B cell (primary cell): ENCODE measurements around the gene PRSS56. TPM values are rescaled to one million over a fixed set of nuclear protein-coding genes. Genes with fewer than 3 reads are reported as not detected.

Experiments used
- ATAC-seq: fragments of 200-7000 bp; cut with Tn5 transposase; one replicate; pipeline ENCODE4 v1.10.0; 2021; ENCODE audit warnings: low read depth, mild to moderate bottlenecking, moderate number of reproducible peaks, moderate library complexity
- CTCF ChIA-PET: fragments of 350-600 bp; sonication (Branson Sonifier 250); formaldehyde crosslinking; loops from one replicate; lab custom pipeline; 2021; ENCODE audit warnings: antibody characterized with exemption, inconsistent platforms; lab: Charles Lee
- POLR2A ChIA-PET: fragments of 350-600 bp; sonication (Branson Sonifier 250); formaldehyde crosslinking; loops from one replicate; lab custom pipeline; 2021; ENCODE audit warnings: antibody characterized with exemption; lab: Charles Lee
- DNase-seq: peaks from one replicate; pipeline ENCODE4 v3.0.0; 2013
- H2AFZ ChIP-seq: 2 replicates; pipeline ENCODE4 v1.6.1; 2012; ENCODE audit warnings: mild to moderate bottlenecking, low read depth, low read length; ENCODE audit not compliant: insufficient read depth, poor library complexity, severe bottlenecking
- H3K27ac ChIP-seq, 2 donors: 1 replicate in 1 of 2; 2 replicates in 1 of 2; pipeline ENCODE4 v1.5.1; 2012 to 2013; ENCODE audit warnings: low read length in 2 of 2, mild to moderate bottlenecking in 2 of 2, moderate library complexity in 1 of 2
- H3K27me3 ChIP-seq, 4 experiments: fragments of 200-600 bp in 1 of 4; sonication (generic) in 1 of 4; replicated peaks in 1 of 4; 1 replicate in 2 of 4; 2 replicates in 2 of 4; pipeline versions ENCODE4 v1.6.1 to v1.7.0; 2013 to 2016; ENCODE audit warnings: low read length in 3 of 4, mild to moderate bottlenecking in 2 of 4, mixed read lengths in 1 of 4, moderate library complexity in 1 of 4; ENCODE audit not compliant: insufficient read depth in 4 of 4, control insufficient read depth in 3 of 4; ENCODE audit errors: control extremely low read depth in 1 of 4
- H3K36me3 ChIP-seq, 2 experiments: replicated peaks in 1 of 2; 1 replicate in 1 of 2; 2 replicates in 1 of 2; pipeline versions ENCODE4 v1.6.1 to v1.7.1; 2013; ENCODE audit warnings: low read length in 1 of 2; ENCODE audit not compliant: insufficient read depth in 2 of 2, control insufficient read depth in 1 of 2; ENCODE audit errors: control extremely low read depth in 1 of 2, extremely low read depth in 1 of 2
- H3K4me1 ChIP-seq, 2 donors: fragments of 200-600 bp in 1 of 2; sonication (generic) in 1 of 2; 1 replicate in 1 of 2; 2 replicates in 1 of 2; pipeline versions ENCODE4 v1.5.1 to v1.6.1; 2013 to 2017; ENCODE audit warnings: low read length in 2 of 2; ENCODE audit not compliant: control insufficient read depth in 2 of 2, insufficient read depth in 2 of 2
- H3K4me2 ChIP-seq: replicated peaks from 2 replicates; pipeline ENCODE3; 2012; ENCODE audit warnings: mild to moderate bottlenecking, low read depth, low read length; ENCODE audit not compliant: poor library complexity, severe bottlenecking
- H3K4me3 ChIP-seq, 5 experiments: fragments of 200-600 bp in 1 of 5; sonication (generic) in 1 of 5; 1 replicate in 3 of 5; 2 replicates in 2 of 5; pipeline versions ENCODE4 v1.5.1 to v1.7.0; 2011 to 2016; ENCODE audit warnings: low read length in 4 of 5, mild to moderate bottlenecking in 4 of 5, low read depth in 2 of 5, control low read depth in 1 of 5, moderate library complexity in 1 of 5; ENCODE audit not compliant: insufficient read depth in 1 of 5; ENCODE audit errors: control extremely low read depth in 1 of 5, extremely low read depth in 1 of 5
- H3K79me2 ChIP-seq: fragments of 200-600 bp; sonication (generic); one replicate; pipeline ENCODE4 v1.6.0; 2016; ENCODE audit warnings: low read length; ENCODE audit not compliant: control insufficient read depth, insufficient read depth
- H3K9ac ChIP-seq: fragments of 200-600 bp; sonication (generic); 2 replicates; pipeline ENCODE4 v1.6.1; 2017; ENCODE audit warnings: mild to moderate bottlenecking, low read length, moderate library complexity
- H3K9me3 ChIP-seq, 3 donors: one replicate each; pipeline versions ENCODE4 v1.6.1 to v1.7.1; 2013; ENCODE audit warnings: low read length in 2 of 3; ENCODE audit not compliant: control insufficient read depth in 2 of 3, insufficient read depth in 1 of 3; ENCODE audit errors: control extremely low read depth in 1 of 3
- H4K20me1 ChIP-seq: 2 replicates; pipeline ENCODE4 v1.6.0; 2012; ENCODE audit warnings: mild to moderate bottlenecking, low read length; ENCODE audit not compliant: insufficient read depth, control insufficient read depth, poor library complexity, severe bottlenecking
- H3K27ac Mint-ChIP-seq: one replicate; pipeline ENCODE4 v1.8.0; 2021; ENCODE audit warnings: mixed read lengths
- H3K27me3 Mint-ChIP-seq: one replicate; pipeline ENCODE4 v1.8.0; 2021; ENCODE audit warnings: mixed read lengths
- H3K4me1 Mint-ChIP-seq: one replicate; pipeline ENCODE4 v1.8.0; 2021; ENCODE audit warnings: mixed read lengths
- H3K4me3 Mint-ChIP-seq: one replicate; pipeline ENCODE4 v1.8.0; 2021; ENCODE audit warnings: mixed read lengths
- H3K9me3 Mint-ChIP-seq: one replicate; pipeline ENCODE4 v1.8.0; 2022; ENCODE audit warnings: mixed read lengths; ENCODE audit not compliant: insufficient read depth
- CTCF ChIP-seq: fragments of 200-600 bp; IDR thresholded peaks from one replicate; pipeline ENCODE4 v1.8.0; 2022; ENCODE audit warnings: antibody characterized with exemption, mild to moderate bottlenecking
- EZH2 ChIP-seq: IDR thresholded peaks from 2 replicates; pipeline ENCODE4 v1.6.1; 2012; ENCODE audit warnings: borderline replicate concordance, low read depth, mild to moderate bottlenecking, moderate library complexity, low read length; ENCODE audit not compliant: insufficient read depth, poor library complexity, severe bottlenecking
- whole genome bisulfite sequencing: methylation state at CpG from one replicate; pipeline ENCODE4 v1.1.5; 2013; ENCODE audit warnings: missing lambda C conversion rate; ENCODE audit not compliant: insufficient coverage; 5-methylcytosine and 5-hydroxymethylcytosine counted together
- intact Hi-C: fragments of 100-400 bp; cut with micrococcal nuclease; formaldehyde crosslinking; loops from one replicate; pipeline ENCODE4 v1.10.0; 2022
- polyA plus RNA-seq: library from polyadenylated mRNA; depleted of rRNA; stranded (reverse); fragments of >200 nt; gene quantifications from 2 replicates; pipeline ENCODE4 v1.2.3, GENCODE V29; 2012
- total RNA-seq, 2 donors: library from RNA; stranded (reverse); fragments of 120-200 nt in 1 of 2; gene quantifications; 1 replicate in 1 of 2; 2 replicates in 1 of 2; pipeline versions ENCODE4 v1.2.3 to v1.2.4, GENCODE V29; 2013 to 2022

The PRSS56 gene
- total and polyA plus RNA-seq, 2 donors (not counting 1 experiment from before 2014, with no cell fraction given) = not detected

- no peak overlapping the region for H3K4me2 ChIP-seq
- ChIA-PET POLR2A (no interaction called here), CTCF (interaction anchor here (0.7 kb wide), 1 partner anchor 1992 kb away, joined by 3 read pairs; no protein-coding TSS in a partner anchor)
- DNase-seq (no peak), ATAC-seq (no peak)
- H3K4me3 ChIP-seq = no peak overlapping the region
- TF ChIP-seq CTCF = no peak
- TF ChIP-seq EZH2 = no peak
- H3K79me2 ChIP-seq = no peaks in the 10 kb centered on the region
- H3K27ac ChIP-seq = no peak overlapping the region
- H2AFZ ChIP-seq = no peak overlapping the region
- intact Hi-C loops = no loop called here
- H3K9ac ChIP-seq = no peak overlapping the region
- H4K20me1 ChIP-seq = no peaks in the 10 kb centered on the region
- WGBS = 53% methylated on average over 4 of the region's 10 CpGs
- no peaks in the 10 kb centered on the region for H3K36me3 ChIP-seq
- H3K4me1 Mint-ChIP-seq = peaks cover 14% of the 10 kb centered on the region
- H3K27me3 Mint-ChIP-seq = peaks cover 39% of the 10 kb centered on the region
- no peak overlapping the region for H3K27ac Mint-ChIP-seq
- H3K9me3 ChIP-seq = no peaks in the 10 kb centered on the region
- H3K9me3 Mint-ChIP-seq = no peaks in the 10 kb centered on the region
- H3K4me3 Mint-ChIP-seq = no peak overlapping the region
- H3K27me3 ChIP-seq = peaks cover 0 to 46% (median 7%) of the 10 kb centered on the region in 4 experiments
- H3K4me1 ChIP-seq = peaks cover 3 to 11% of the 10 kb centered on the region in 2 donors
Observed at GRCh38 chr2:232501794-232502390, 18.3 kb upstream of the PRSS56 start.

DNA sequence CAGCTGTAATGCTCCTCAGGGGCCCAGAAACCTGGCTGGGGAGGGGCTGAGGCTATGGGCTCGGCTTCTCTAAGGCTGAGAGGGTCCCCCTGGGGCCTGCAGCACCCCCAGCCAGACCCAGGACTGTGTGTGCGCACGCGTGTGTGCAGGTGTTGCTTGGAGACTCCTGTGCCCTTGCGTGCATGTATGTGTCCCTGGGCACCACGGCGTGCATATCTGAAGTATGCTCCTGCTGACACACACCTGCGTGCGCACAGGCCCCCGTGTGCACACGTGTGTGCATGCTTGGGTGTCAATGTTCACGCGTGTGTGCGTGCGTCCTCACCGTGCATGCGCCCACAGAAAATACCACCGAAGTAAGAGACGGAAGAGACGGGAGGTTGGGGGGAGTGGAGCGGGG is 17.7 kb upstream of the PRSS56 start:
- H3K79me2 ChIP-seq = no peaks in the 10 kb centered on the region
- H3K9me3 ChIP-seq = no peaks in the 10 kb centered on the region
- WGBS = 7% methylated on average over 15 of the region's 21 CpGs
- H2AFZ ChIP-seq = no peak overlapping the region
- ChIA-PET POLR2A (no interaction called here), CTCF (no interaction called here)
- H3K27ac ChIP-seq = no peak overlapping the region
- peaks cover 14% of the 10 kb centered on the region for H3K4me1 Mint-ChIP-seq
- H3K4me1 ChIP-seq = peaks cover 3 to 11% of the 10 kb centered on the region in 2 donors
- H3K9ac ChIP-seq = no peak overlapping the region
- peaks cover 44% of the 10 kb centered on the region for H3K27me3 Mint-ChIP-seq
- intact Hi-C loops = no loop called here
- no peaks in the 10 kb centered on the region for H3K36me3 ChIP-seq
- TF ChIP-seq EZH2 = no peak
- no peak for TF ChIP-seq CTCF
- DNase-seq (peak; percentile 56), ATAC-seq (peak; percentile 50)
- H3K9me3 Mint-ChIP-seq = no peaks in the 10 kb centered on the region
- H3K27me3 ChIP-seq = peaks cover 0 to 46% (median 7%) of the 10 kb centered on the region in 4 experiments
- peak overlapping the region; percentile 61 for H3K27ac Mint-ChIP-seq
- H4K20me1 ChIP-seq = no peaks in the 10 kb centered on the region
- no peak overlapping the region for H3K4me3 ChIP-seq
- H3K4me2 ChIP-seq = peak overlapping the region; percentile 50
- peak overlapping the region; percentile 80 for H3K4me3 Mint-ChIP-seq
